Activated CD4-positive, alpha-beta memory T cell treated with anti-CD3 and anti-CD28 coated beads for 36 hours (primary cell): ENCODE measurements around the gene COPS7A. TPM values are rescaled to one million over a fixed set of nuclear protein-coding genes. Genes with fewer than 3 reads are reported as not detected.
A peak's percentile ranks its signal among the peaks of the same experiment; 100 is the strongest.

Source experiments
- CTCF ChIA-PET: fragments of 350-600 bp; sonication (Branson Sonifier 250); formaldehyde crosslinking; loops from one replicate; lab custom pipeline; 2021; ENCODE audit warnings: antibody characterized with exemption, inconsistent platforms; lab: Charles Lee
- POLR2A ChIA-PET: fragments of 350-600 bp; sonication (Branson Sonifier 250); formaldehyde crosslinking; loops from one replicate; lab custom pipeline; 2021; ENCODE audit warnings: antibody characterized with exemption; lab: Charles Lee
- DNase-seq: peaks from one replicate; pipeline ENCODE4 v3.0.0-alpha.2; 2020
- H3K27ac Mint-ChIP-seq: one replicate; pipeline ENCODE4 v1.8.0; 2021; ENCODE audit warnings: mixed read lengths
- H3K27me3 Mint-ChIP-seq: one replicate; pipeline ENCODE4 v1.8.0; 2021; ENCODE audit warnings: mixed read lengths
- H3K36me3 Mint-ChIP-seq: one replicate; pipeline ENCODE4 v1.8.0; 2021; ENCODE audit warnings: mixed read lengths
- H3K4me1 Mint-ChIP-seq: one replicate; pipeline ENCODE4 v1.8.0; 2021; ENCODE audit warnings: low read depth, mixed read lengths
- H3K4me3 Mint-ChIP-seq: one replicate; pipeline ENCODE4 v1.8.0; 2021; ENCODE audit warnings: mild to moderate bottlenecking, mixed read lengths
- H3K9me3 Mint-ChIP-seq: one replicate; pipeline ENCODE4 v1.8.0; 2021; ENCODE audit warnings: mixed read lengths
- intact Hi-C: fragments of 100-400 bp; cut with micrococcal nuclease; formaldehyde crosslinking; loops from one replicate; pipeline ENCODE4 v1.15.1; 2023
- total RNA-seq, 2 experiments: library from RNA; stranded (reverse); gene quantifications; one replicate each; pipeline ENCODE4 v1.2.3, GENCODE V29; 2021

COPS7A gene
- total RNA-seq, 2 experiments from 2014 or later = 37.6 to 39.4 TPM

GRCh38 chr12:6752167-6752920, 28.5 kb downstream of the COPS7A start:
- peak overlapping the region; percentile 93 for H3K4me3 Mint-ChIP-seq
- CTCF ChIA-PET = interaction anchor here (0.5 to 5.9 kb wide), 32 partner anchors 8 to 287 kb away, joined by 3 to 91 read pairs (median 10); partner anchors contain the start of genes CD4, CDCA3, COPS7A and GPR162
- no peak for DNase-seq
- H3K36me3 Mint-ChIP-seq = peaks cover 22% of the 10 kb centered on the region
- POLR2A ChIA-PET = interaction anchor here (0.9 to 3.7 kb wide), 20 partner anchors 10 to 266 kb away, joined by 3 to 37 read pairs (median 4); partner anchors contain the start of genes CD4, CDCA3, COPS7A and GAPDH
- intact Hi-C loops = loop anchor here (2.0 kb wide), 2 partner anchors 14 to 436 kb away; partner anchors contain the start of genes PEX5 and PTMS
- peak overlapping the region; percentile 96 for H3K27ac Mint-ChIP-seq
- peaks cover 24% of the 10 kb centered on the region for H3K4me1 Mint-ChIP-seq
- no peaks in the 10 kb centered on the region for H3K9me3 Mint-ChIP-seq
- no peaks in the 10 kb centered on the region for H3K27me3 Mint-ChIP-seq

GRCh38 chr12:6752921-6753771, 29.3 kb downstream of the COPS7A start, which contains the start of gene MLF2:
TSS of gene MLF2 (minus strand) at chr12:6753141. CDS start at chr12:6752334, 807 bp downstream.
- no peaks in the 10 kb centered on the region for H3K9me3 Mint-ChIP-seq
- peak within 1 kb of the TSS; percentile 93 for H3K4me3 Mint-ChIP-seq
- peaks cover 15% of the 10 kb centered on the region for H3K36me3 Mint-ChIP-seq
- no peaks in the 10 kb centered on the region for H3K27me3 Mint-ChIP-seq
- peak within 1 kb of the TSS; percentile 96 for H3K27ac Mint-ChIP-seq
- intact Hi-C loops = loop anchor here (1.0 to 2.0 kb wide), 10 partner anchors 14 to 436 kb away; partner anchors contain the start of genes CD4, GPR162, PEX5 and PTMS
- DNase-seq = peak; percentile 99
- CTCF ChIA-PET = interaction anchor here (0.6 to 5.9 kb wide), 43 partner anchors 8 to 240 kb away, joined by 3 to 91 read pairs (median 5); partner anchors contain the start of genes CD4, CDCA3, COPS7A and GNB3
- peaks cover 24% of the 10 kb centered on the region for H3K4me1 Mint-ChIP-seq
- POLR2A ChIA-PET = interaction anchor here (0.6 to 3.7 kb wide), 25 partner anchors 10 to 265 kb away, joined by 3 to 37 read pairs (median 4); partner anchors contain the start of genes CD4, CDCA3, COPS7A and GAPDH

DNA sequence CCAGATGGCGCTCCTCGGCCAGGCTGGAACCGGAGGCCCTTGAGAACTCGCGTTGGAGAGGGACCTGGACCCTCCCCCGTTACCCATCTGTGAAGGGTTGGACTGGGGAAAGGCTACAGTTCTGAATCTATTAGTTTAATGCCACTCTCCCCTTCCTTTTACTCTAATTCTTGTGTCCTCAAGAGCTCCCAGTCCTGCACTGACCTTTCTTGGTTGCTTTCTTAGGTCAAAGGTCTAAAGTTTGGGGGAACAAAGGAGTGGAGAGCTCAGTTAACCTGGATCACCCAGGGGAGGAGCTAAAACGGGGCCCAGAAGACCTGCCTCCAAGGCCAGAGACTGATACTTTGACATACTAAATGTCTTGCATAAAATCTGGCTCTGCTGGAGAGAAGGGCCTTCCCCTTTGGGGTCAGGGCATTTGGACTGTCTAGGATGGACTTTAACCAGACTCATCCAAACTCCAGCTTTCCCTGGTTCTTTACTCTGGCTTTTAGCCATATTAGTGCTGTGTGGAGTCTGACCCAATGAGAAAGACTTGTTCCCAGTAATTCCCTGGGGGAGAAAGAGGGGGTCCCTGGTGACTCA, 30.0 kb downstream of the COPS7A start:
- ChIA-PET POLR2A (interaction anchor here (0.6 to 3.7 kb wide), 16 partner anchors 10 to 119 kb away, joined by 3 to 37 read pairs (median 6); partner anchors contain the start of genes CD4, CDCA3, COPS7A and PTMS), CTCF (interaction anchor here (0.7 to 5.9 kb wide), 37 partner anchors 9 to 241 kb away, joined by 3 to 91 read pairs (median 6); partner anchors contain the start of genes CD4, CDCA3, COPS7A and GPR162)
- intact Hi-C loops = loop anchor here (1.0 to 2.0 kb wide), 10 partner anchors 13 to 435 kb away; partner anchors contain the start of genes CD4, GPR162, PEX5 and PTMS
- peak overlapping the region; percentile 96 for H3K27ac Mint-ChIP-seq
- H3K36me3 Mint-ChIP-seq = peaks cover 12% of the 10 kb centered on the region
- H3K4me3 Mint-ChIP-seq = peak overlapping the region; percentile 93
- DNase-seq = no peak
- H3K27me3 Mint-ChIP-seq = no peaks in the 10 kb centered on the region
- no peaks in the 10 kb centered on the region for H3K9me3 Mint-ChIP-seq
- H3K4me1 Mint-ChIP-seq = peaks cover 29% of the 10 kb centered on the region

DNA sequence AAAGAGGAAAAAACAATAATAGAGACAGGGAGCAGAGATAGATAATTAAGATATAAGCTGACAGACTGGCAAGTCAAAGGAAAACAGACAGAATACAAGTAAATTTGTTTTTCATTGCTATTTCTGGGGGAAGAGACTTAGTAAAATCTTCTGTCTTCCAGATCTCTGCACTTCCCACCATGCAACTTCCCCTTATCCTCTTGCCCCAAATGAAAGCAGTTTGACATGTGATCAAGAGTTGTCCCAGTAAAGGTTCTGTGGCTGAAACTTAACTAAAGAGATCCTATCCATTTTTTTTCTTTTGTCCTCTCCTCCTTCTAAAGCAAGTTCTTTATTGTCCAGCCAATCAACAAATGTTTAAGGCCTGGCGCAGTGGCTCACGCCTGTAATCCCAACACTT, 30.6 kb downstream of the COPS7A start:
- H3K4me3 Mint-ChIP-seq = no peak overlapping the region
- no peaks in the 10 kb centered on the region for H3K27me3 Mint-ChIP-seq
- H3K4me1 Mint-ChIP-seq = peaks cover 29% of the 10 kb centered on the region
- DNase-seq = no peak
- ChIA-PET POLR2A (interaction anchor here (0.7 to 3.7 kb wide), 13 partner anchors 9 to 119 kb away, joined by 3 to 37 read pairs (median 6); partner anchors contain the start of genes CD4, CDCA3, PTMS and SPSB2), CTCF (interaction anchor here (0.7 to 5.9 kb wide), 29 partner anchors 8 to 200 kb away, joined by 3 to 91 read pairs (median 11); partner anchors contain the start of genes CD4, CDCA3, COPS7A and GPR162)
- H3K9me3 Mint-ChIP-seq = no peaks in the 10 kb centered on the region
- H3K27ac Mint-ChIP-seq = peak overlapping the region; percentile 10
- peaks cover 11% of the 10 kb centered on the region for H3K36me3 Mint-ChIP-seq
- intact Hi-C loops = no loop called here

- no peaks in the 10 kb centered on the region for H3K27me3 Mint-ChIP-seq
- H3K36me3 Mint-ChIP-seq = peaks cover 2% of the 10 kb centered on the region
- no peak for DNase-seq
- no peak overlapping the region for H3K4me3 Mint-ChIP-seq
- intact Hi-C loops = no loop called here
- CTCF ChIA-PET = interaction anchor here (1.0 to 5.9 kb wide), 5 partner anchors 10 to 79 kb away, joined by 3 to 72 read pairs (median 4); partner anchors contain the start of gene PTMS
- peaks cover 14% of the 10 kb centered on the region for H3K4me1 Mint-ChIP-seq
- H3K27ac Mint-ChIP-seq = no peak overlapping the region
- POLR2A ChIA-PET = no interaction called here
- H3K9me3 Mint-ChIP-seq = no peaks in the 10 kb centered on the region
Measured at GRCh38 chr12:6757028-6757690, 33.3 kb downstream of the COPS7A start.

GRCh38 chr12:6758506-6759095, 34.8 kb downstream of the COPS7A start:
- intact Hi-C loops = no loop called here
- DNase-seq = no peak
- POLR2A ChIA-PET = no interaction called here

GRCh38 chr12:6759741-6760140, 35.9 kb downstream of the COPS7A start:
- intact Hi-C loops = no loop called here
- H3K36me3 Mint-ChIP-seq = no peaks in the 10 kb centered on the region
- CTCF ChIA-PET = interaction anchor here (1.0 to 1.4 kb wide), 4 partner anchors 8 to 76 kb away, joined by 3 to 5 read pairs (median 4); no protein-coding TSS in a partner anchor
- peaks cover 13% of the 10 kb centered on the region for H3K4me1 Mint-ChIP-seq
- POLR2A ChIA-PET = no interaction called here
- no peak for DNase-seq
- no peaks in the 10 kb centered on the region for H3K9me3 Mint-ChIP-seq
- no peak overlapping the region for H3K27ac Mint-ChIP-seq
- H3K27me3 Mint-ChIP-seq = peaks cover 8% of the 10 kb centered on the region
- H3K4me3 Mint-ChIP-seq = no peak overlapping the region

More at GRCh38 chr12:6758506-6759095, 34.8 kb downstream of the COPS7A start:
- no peaks in the 10 kb centered on the region for H3K36me3 Mint-ChIP-seq
- H3K27ac Mint-ChIP-seq = no peak overlapping the region
- peaks cover 10% of the 10 kb centered on the region for H3K4me1 Mint-ChIP-seq
- CTCF ChIA-PET = interaction anchor here (0.5 to 1.9 kb wide), 7 partner anchors 8 to 78 kb away, joined by 3 to 9 read pairs (median 4); partner anchors contain the start of genes P3H3 and PTMS
- H3K27me3 Mint-ChIP-seq = no peaks in the 10 kb centered on the region
- no peaks in the 10 kb centered on the region for H3K9me3 Mint-ChIP-seq
- no peak overlapping the region for H3K4me3 Mint-ChIP-seq

DNA sequence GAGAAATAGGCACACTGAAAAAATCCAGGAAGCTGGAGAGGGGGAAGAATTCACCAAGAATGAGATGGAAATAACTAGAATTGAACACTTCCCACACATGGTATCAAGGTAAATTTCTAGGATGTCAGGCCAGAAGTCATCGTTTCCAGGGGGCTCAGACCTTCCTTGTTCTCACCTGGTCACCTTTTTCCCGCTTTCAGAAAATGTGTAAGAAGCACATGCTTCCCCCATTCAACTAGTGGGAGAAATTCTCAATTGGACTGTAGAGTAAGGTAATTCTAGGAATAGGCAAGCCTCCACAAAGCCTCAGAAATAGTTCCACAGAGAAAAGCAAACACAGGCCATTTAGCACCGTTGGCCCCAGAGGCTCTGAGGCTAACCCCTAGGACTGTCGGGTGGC, 39.5 kb downstream of the COPS7A start:
- ChIA-PET CTCF (interaction anchor here (0.7 to 1.4 kb wide), 3 partner anchors 9 to 40 kb away, joined by 3 to 5 read pairs (median 3); partner anchors contain the start of gene COPS7A), POLR2A (interaction anchor here (1.3 kb wide), 1 partner anchor 9 kb away, joined by 3 read pairs; no protein-coding TSS in a partner anchor)
- no peak for DNase-seq
- H3K36me3 Mint-ChIP-seq = peaks cover 5% of the 10 kb centered on the region
- H3K9me3 Mint-ChIP-seq = no peaks in the 10 kb centered on the region
- intact Hi-C loops = no loop called here
- H3K27me3 Mint-ChIP-seq = peaks cover 23% of the 10 kb centered on the region
- H3K27ac Mint-ChIP-seq = no peak overlapping the region
- H3K4me1 Mint-ChIP-seq = peaks cover 28% of the 10 kb centered on the region
- no peak overlapping the region for H3K4me3 Mint-ChIP-seq

DNA sequence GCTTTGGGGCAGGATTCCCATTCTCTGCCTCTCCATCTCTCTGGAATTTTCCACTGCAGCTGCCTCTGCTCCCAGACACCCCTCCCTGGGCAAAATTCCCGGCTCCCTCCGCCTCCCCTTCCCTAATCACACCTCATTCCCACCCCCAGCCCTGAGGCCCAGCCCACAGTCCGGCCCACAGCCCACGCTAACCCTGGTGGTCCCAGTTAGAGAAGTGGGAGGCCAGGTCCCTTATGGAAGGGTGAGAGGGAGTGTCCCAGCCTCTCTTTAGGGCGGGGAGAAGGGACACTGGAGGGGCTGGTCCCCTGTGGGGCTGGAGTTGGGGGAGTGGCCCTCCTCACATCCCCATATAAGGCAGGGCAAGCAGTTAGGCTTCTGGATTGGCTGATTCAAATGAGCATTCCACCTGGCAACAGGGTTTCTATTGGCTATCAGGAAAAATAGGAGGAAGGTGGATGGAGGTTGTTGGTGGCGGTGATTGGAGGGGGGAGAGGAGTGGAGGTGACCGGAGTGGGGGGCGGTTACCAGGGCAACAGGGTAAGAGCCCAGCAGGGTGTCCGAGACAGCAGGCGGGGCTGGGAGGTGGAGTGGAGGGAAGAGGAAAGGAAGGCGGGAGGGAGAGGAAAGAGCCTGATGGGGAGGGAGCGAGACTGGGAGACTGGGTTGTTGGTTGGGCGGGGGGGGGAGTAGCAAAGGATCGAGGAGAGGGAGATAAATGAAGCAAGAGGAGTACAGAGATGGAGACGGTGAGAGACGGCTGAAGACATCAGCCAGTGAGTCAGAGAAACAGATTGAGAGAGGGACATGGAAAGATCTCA, 40.4 kb downstream of the COPS7A start:
- peak overlapping the region; percentile 40 for H3K4me3 Mint-ChIP-seq
- peak; percentile 72 for DNase-seq
- peaks cover 29% of the 10 kb centered on the region for H3K4me1 Mint-ChIP-seq
- H3K27ac Mint-ChIP-seq = no peak overlapping the region
- ChIA-PET POLR2A (interaction anchor here (1.3 kb wide), 1 partner anchor 10 kb away, joined by 3 read pairs; no protein-coding TSS in a partner anchor), CTCF (interaction anchor here (0.7 to 4.1 kb wide), 4 partner anchors 11 to 41 kb away, joined by 3 to 80 read pairs (median 27); partner anchors contain the start of genes COPS7A and MLF2)
- intact Hi-C loops = loop anchor here (1.0 kb wide), 2 partner anchors 16 to 28 kb away; no protein-coding TSS in a partner anchor
- no peaks in the 10 kb centered on the region for H3K9me3 Mint-ChIP-seq
- H3K27me3 Mint-ChIP-seq = peaks cover 24% of the 10 kb centered on the region
- H3K36me3 Mint-ChIP-seq = peaks cover 5% of the 10 kb centered on the region
